HG02678 (cell line): ENCODE measurements around the gene HERC2.
"Not testable (repeated sequence)": the region's sequence is repeated elsewhere in the genome, so short reads cannot be mapped to it uniquely, and the experiment has no call there.

Experiments
- ATAC-seq: cut with Tn5 transposase; IDR thresholded peaks from one replicate; pipeline ENCODE4 v1.9.1; 2021; ENCODE audit warnings: mild to moderate bottlenecking, moderate library complexity; ENCODE audit not compliant: unreplicated experiment

Gene HERC2

GRCh38 chr15:28322129-28322588, at the start of gene HERC2:
HERC2 (minus strand) TSS chr15:28322179; CDS start chr15:28321433, 746 bp downstream.
- not testable (repeated sequence) for ATAC-seq

- ATAC-seq, result not testable (repeated sequence)
Measured at GRCh38 chr15:28365502-28365901, 43.5 kb upstream of the HERC2 start.

DNA sequence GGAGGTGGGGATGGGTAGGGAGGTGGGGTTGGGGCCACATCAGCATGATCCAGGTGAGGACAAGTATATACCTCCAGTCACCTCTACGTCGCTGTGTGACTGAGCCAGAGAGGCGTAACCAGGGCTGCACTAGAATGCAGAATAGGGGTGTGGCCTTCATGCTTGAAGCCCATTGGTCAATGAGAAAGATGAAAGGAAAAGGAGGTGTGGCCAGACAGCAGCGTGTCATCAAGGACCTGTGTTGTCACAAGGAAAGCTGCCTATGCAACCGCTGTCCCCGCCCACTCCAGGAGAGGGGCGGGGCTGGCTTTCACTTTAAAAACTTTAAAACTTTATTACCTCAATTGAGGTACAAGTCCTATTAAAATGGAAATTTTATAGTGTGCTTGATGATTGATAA, 36.0 kb upstream of the HERC2 start, which contains the start of gene GOLGA6L24:
Gene GOLGA6L24 (minus strand): TSS at position 101 of the 400 bp plus-strand sequence. CDS start 61 bp downstream, at position 40.
- ATAC-seq, result not testable (repeated sequence)

- not testable (repeated sequence) for ATAC-seq
Measured at GRCh38 chr15:28321358-28322078, 461 bp downstream of the HERC2 start.

DNA sequence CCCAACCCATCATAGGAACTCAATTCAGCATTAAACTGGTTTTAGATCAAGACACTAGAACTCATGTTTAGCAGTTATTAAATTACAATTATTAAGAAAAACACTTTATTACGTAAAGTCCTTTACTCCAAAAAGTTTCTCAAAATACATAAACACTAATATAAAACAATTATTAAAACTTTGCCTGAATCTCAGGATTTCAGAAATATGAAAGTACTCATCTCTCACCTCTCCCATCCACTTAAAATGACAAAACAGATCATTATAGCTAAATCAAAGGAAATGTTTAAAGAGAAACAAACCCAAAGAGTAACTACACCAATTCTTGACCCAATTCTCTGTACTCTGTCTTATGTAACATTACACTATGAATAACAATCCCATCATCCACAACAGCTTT, 2.3 kb downstream of the HERC2 start:
- ATAC-seq, result not testable (repeated sequence)

- not testable (repeated sequence) for ATAC-seq
Measured at GRCh38 chr15:28318828-28319227, 3.2 kb downstream of the HERC2 start.

GRCh38 chr15:28318122-28318521, 3.9 kb downstream of the HERC2 start:
- ATAC-seq, result not testable (repeated sequence)

GRCh38 chr15:28316958-28317357, 5.0 kb downstream of the HERC2 start:
- ATAC-seq, result not testable (repeated sequence)

GRCh38 chr15:28310454-28310853, 11.5 kb downstream of the HERC2 start:
- not testable (repeated sequence) for ATAC-seq

- ATAC-seq, result not testable (repeated sequence)
Measured at GRCh38 chr15:28308718-28309117, 13.3 kb downstream of the HERC2 start.

DNA sequence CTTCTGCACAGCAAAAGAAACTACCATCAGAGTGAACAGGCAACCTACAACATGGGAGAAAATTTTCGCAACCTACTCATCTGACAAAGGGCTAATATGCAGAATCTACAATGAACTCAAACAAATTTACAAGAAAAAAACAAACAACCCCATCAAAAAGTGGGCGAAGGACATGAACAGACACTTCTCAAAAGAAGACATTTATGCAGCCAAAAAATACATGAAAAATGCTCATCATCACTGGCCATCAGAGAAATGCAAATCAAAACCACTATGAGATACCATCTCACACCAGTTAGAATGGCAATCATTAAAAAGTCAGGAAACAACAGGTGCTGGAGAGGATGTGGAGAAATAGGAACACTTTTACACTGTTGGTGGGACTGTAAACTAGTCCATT, 16.3 kb downstream of the HERC2 start:
- ATAC-seq, result not testable (repeated sequence)

GRCh38 chr15:28297434-28297833, 24.5 kb downstream of the HERC2 start:
- not testable (repeated sequence) for ATAC-seq

DNA sequence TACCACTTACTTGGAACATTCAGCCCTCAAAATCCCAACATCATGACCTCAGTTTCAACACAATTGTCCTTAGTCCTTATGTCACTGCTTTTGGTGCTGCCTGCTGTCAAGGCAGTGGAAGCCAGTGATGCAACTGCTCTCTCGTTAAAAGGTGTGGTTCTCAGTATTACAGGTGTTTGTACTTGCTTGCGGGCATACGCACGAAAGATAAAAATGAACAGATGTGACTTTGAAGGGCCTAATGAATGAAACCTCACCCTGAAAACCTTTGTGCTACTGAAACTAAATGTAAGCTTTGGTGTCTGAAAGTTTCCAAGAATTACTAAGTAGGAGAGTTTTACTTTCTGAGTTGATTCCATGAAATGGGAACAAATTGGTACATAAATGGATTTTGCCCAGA, 25.2 kb downstream of the HERC2 start:
- ATAC-seq, result not testable (repeated sequence)

GRCh38 chr15:28295009-28295563, 26.9 kb downstream of the HERC2 start:
- ATAC-seq, result not testable (repeated sequence)

DNA sequence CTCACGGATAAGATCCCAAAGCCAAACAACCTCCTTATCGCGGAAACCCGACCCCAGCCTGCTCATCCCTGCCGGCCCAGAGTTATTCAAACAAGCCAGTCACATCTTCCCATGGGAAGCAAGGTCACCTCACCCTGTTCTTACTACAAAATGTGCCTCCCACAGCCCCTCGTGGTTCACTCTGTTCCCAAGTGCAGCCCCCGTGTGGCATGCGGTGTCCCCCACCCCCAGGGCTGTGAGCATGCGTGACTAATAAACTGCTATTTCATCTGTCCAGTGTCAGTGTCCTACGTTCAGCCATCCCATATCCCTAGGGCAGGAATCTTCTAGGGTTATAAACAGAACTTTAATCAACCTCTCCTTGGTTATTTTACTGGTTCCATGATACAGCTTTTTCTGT, 27.4 kb downstream of the HERC2 start:
- not testable (repeated sequence) for ATAC-seq

DNA sequence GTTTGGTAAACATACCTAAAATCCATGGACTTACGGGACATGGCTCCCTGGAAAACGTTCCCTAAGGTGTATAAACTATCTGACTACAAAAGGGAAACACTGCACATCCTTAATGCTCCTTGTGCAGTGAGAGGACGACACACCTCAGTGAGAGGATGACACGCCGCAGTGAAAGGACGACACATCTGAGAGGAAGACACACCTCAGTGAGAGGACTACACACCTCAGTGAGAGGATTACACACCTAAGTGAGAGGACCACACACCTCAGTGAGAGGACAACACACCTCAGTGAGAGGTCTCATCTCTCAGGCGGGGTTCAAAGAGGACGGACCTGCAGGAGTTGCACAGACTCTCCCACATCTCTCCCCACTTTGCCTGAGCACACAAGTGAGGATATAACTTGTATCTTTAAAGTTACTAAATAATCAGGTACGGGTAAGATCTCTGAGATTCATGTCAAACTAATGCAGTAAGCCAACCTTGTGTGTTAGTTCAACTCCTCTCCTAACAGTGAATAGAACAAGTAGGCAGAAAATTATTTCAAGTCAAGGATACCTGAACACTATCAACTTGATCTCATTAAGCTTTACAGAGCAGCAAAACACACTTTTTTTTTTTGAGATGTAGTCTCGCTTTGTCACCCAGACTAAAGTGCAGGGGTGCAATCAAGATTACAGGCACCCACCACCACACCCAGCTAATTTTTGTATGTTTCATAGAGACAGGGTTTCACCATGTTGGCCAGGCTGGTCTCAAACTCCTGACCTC, 32.1 kb downstream of the HERC2 start:
- peak; percentile 10 for ATAC-seq

DNA sequence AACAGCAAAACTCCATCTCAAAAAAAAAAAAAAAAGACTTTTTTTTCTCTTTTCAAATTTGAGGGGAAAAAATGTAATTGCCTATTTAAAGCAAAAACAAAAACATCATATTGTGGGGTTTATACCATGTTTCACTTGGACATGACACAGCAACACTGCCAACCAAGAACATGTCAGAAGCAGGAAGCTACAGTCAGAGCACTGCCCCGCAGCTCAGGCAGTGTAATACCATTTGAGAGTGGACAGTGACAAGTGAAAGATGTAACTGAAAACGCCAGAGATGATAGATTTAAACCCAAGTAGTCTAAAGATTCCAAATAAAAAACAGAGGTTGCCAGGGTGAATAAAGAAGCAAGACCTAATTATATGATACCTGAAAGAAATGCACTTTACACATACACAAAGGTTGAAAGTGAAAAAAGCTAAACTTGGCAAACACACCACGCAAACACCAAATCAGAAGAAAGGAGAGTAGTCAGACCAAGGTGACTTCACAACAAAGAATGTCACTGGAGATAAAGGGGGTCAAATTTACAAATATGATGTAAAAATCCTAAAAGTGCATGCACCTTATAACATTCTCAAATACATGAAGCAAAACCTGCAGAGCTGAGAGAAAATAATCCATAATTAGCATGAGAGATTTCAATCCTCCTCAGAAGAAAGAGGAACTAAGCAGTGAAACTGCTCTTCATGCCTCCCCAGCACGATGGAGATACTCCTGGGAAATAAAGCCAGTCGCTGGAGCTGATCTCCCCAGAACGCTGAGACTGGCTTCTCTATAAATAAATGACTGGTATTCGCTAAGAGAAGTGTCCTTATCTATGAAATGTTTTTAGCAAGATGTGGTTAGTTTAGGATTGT, 32.9 kb downstream of the HERC2 start:
- peak; percentile 74 for ATAC-seq

GRCh38 chr15:28286659-28287058, 35.3 kb downstream of the HERC2 start:
- ATAC-seq, result not testable (repeated sequence)

DNA sequence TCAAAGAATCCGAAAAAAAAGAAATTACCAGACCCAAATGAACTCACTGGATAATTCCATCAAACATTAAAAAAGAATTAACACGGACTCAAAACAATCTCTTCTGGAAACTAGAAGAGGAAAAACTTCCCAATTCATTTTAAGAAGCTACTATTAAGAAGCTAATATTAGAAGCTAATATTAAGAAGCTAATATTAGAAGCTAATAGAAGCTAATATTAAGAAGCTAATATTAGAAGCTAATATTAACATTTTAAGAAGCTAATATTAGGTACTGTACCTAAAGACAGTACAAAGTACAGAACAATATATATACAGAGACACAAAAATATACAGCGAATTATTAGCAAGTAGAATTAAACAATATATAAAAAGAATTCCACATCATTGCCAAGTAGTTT, 35.9 kb downstream of the HERC2 start:
- ATAC-seq, result no peak

DNA sequence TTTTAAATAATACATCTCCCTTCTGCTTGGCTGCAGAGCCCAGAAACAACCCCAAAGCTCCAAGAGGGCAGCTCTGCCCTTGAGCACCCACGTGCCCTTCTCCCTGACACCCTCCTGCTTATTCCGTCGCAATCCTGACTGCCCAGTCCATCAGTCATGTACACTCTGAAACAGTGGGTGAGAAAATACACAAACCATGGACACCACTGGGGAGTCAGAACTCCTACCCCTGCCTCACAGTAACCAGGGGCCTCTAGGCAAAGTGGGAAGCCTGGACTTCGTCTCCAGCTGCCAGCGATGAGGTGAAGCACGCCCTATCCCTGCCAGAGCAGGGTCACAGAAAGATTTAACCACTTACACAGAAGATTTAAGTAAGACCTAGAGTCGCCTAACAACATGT, 40.1 kb downstream of the HERC2 start:
- no peak for ATAC-seq
